Stimulated activated CD4-positive, alpha-beta T cell treated with anti-CD3 and anti-CD28 coated beads, Interleukin-1b, Interleukin-23, amount 100 ng/mL, for 24 hours (primary cell): Measurements from ENCODE around the gene SNHG17.
"Not testable (repeated sequence)": the region's sequence is repeated elsewhere in the genome, so short reads cannot be mapped to it uniquely, and the experiment has no call there.

Experiments
- DNase-seq, 4 experiments: peaks; one replicate each; pipeline ENCODE4 v3.0.0-alpha.2; 2020; ENCODE audit warnings: low read depth in 4 of 4, low spot score in 1 of 4

SNHG17 gene

DNA sequence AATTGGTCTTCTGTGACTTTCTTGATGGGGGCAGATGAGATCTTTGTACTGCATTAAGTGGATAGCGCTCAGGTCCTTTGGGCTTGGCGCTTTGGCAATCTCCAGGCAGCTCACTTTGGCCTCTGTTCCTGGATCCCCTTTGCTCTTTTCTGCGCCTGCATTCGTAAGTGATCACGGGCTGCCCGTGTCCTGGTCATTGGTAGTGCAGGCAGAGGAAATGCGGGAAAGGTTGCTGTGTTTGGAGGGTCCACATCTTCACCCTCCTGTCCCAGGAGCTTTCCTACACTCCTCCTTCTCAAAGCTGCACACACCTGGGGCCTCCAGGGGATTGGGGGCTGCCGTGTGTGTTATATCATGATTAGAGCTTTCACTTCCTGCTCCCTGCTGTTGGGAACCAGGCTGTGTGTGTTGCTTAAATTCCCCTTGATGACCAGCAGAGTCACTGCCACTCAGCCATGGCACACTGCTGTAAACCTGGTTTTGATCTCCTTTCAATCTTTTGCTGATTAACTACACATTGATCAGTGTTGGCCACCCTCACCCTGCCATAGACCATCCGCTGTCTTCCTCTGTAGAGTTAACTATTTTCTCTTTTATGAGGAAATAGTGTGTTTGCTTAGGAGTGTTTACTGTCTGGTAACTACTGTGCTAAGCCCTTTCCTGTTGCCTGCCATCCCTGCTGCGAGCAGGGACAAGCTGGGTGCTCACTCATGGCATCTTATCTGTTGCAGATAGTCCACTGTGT lies 13.0 kb upstream of the SNHG17 start:
- no peak for DNase-seq

DNA sequence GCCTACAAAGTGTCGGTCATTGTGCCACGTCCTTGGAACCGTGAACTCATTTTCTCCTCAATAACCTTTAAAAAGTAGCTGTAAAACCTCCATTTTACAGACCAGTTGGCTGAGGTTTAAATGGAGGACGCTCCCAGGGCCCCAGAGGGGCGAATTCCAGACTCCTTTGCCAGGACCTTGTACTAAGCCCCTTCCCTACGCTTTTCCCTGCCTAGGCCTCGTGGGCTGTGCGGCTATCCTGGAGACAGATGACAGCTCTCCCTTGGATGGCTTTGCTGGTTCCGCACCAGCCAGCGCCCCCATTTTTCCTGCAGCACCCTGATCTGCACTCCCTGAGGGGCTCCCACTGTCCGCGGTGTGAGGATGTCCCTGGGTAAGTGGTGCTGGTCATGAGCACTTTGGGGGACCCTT lies 12.1 kb upstream of the SNHG17 start:
- DNase-seq: no peak

DNA sequence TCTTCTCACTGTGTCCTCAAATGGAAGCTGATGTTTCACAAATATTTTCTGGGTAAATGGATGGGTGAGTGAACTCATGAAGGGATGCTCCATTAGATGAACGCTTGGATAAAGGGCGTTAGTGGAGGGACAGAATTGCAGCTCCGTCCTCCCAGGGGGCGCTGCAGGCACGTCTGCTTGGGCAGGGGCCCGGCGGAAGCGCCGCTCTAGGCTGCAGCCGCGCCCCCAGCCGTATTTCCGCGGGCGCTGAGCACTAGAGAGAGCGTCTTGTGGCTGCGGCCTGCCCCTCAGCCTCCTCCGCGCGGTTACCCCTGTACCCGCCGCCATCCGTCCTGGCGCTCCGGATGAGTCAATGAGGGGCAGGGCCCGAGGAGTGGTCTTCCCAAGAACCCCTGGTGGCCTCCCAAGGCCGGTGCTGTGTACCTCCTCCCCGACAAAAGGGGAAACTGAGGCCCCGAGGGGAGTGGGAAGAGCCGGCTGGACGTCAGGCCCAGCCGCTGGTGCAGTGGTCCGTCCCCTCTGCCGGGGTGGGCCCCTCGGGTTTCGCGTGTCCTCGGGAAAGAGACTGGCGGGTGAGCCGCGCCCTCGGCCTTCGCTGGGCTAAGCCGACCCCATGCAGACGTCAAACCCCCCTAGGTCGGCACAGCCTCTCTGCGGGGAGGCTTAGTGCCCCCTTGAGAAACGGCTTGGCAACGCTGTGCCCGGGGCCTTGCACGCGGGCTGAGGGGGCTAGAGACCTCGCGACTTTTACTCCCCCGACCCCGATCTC lies 11.5 kb upstream of the SNHG17 start:
- DNase-seq: peak; percentile 92 to 96 (median 94)

DNA sequence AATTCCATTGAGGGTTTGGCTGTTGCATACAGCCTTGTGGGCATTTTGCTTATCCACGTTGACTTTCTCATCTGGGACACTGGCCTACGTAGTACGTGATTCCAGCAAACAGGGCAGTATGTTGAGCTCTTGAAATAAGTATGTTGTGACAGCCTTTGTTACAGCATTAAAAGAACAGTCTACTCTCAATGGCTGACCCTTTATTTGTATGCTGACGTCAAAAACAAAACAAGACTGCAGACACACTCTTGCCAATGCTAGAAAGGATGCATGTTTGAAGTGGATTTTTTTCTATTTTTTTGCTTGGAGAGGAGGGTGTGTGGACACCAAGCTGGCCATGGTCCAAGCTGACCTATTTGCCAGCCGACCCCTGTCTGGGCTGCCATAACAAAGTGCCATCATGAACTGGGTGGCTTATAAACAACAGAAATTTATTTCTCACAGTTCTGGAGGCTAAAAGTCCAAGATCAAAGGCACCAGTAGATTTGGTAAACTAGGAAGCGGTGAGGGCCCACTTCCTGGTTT lies 10.8 kb upstream of the SNHG17 start:
- DNase-seq: no peak

DNA sequence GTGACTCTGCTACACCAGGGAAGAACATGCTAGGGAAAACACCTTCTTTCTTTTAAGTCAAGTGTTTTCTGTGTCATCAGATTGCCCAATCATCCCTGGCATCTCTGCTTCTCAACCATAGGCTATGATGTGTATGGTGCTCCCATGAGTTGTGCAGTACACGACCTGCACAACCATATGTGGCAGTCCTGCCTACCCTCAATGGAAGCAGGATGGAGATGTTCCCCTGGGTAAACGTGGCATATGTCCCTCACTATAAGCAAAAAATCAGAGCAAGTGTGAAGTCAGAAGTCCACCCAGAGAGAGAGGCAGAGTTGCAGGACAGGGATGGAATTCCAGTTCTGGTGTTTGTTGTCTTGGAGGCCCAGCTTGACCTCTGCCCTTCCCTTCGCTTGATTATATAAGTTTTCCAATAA lies 10.3 kb upstream of the SNHG17 start:
- DNase-seq: no peak

DNA sequence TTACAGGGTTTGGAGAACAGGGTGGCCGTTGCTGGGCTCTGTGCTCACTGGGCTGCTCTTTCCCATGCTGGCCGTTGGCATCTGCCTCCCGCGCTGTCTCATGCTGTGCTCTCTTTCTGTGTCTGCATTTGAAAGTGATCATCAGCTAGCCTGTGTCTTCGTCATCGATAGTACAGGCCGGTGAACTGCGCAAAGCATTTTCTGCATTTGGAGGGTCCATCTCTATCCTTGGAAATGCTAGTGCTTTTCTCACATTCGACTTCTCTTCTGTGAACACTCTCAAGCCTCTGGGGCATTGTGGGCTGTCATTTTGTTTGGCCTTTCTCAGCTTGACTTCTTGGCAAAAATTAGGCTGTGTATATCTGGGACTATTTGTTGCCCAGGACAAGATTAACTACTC lies 6.8 kb upstream of the SNHG17 start:
- DNase-seq: no peak

DNA sequence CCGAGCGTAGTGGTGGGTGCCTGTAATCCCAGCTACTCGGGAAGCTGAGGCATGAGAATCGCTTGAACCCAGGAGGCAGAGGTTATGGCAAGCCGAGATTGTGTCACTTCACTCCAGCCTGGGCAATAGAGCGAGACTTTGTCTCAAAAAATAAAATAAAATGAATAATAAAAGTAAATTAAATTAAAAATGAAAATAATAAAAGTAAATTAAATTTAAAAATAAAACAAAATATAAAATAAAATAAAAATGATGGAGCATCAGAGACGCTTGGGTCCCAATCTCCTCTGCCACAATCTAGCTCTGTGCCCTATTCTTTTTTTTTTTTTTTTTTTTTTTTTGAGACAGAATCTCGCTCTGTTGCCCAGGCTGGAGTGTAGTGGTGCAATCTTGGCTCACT lies 6.0 kb upstream of the SNHG17 start:
- DNase-seq: not testable (repeated sequence)

DNA sequence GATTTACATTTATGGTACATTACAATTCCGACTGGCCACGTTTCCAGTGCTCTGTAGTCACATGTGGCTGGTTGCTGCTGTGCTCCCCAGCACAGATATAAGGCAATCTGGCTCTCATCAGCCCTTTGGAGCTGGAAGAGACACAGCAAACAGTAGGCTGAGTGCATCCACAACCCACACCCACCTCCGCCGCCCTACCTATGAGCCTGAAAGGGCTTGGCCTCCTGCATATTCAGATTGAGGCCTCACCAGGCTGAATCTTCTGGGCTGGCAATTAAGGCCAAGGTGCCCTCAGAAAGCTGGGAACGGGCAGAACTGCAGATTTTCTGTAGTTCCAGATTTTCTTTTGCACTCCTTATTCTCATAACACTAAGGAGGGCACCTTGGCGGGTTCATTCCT lies 2.7 kb upstream of the SNHG17 start:
- no peak for DNase-seq

DNA sequence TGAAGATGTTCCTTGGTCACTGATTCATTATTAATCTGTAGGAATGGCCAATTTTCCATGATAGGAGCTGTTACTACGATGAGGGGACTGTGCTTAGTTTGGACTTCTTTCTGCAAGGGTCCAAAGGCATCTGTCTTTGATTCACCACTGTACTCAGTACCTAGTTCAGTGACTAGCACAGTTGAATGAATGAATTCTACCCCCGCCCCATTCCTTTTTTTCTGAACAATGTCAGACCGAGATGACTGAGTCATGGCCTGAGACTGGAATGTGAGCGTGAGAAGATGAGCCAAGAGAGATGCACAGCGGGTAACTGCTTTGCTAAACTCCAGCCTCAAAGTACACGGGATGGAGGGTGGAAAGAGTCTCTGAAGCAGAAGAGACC lies 419 bp upstream of the SNHG17 start:
- DNase-seq: no peak

DNA sequence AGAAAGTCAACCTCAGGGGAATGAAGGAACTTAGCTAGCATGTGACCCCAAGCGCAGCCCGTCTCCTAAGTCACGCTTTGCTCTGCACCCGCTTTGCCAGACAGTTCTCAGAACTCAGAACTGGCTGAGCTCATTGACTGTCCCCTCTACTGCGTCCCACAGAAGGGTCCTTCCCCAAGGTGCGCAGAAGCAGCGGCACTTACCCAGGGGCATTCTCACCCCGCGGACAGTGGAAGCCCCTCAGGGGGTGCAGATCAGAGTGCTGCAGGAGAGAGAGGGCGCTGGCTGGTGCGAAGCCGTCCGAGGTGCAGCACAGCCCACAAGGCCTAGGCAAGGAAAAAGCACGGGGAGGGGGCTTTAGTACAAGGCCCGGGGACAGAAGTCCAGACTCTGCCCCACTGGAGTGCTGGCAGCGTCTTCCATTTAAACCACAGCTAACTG lies 807 bp downstream of the SNHG17 start:
- DNase-seq: peak in 1 of 4 experiments; percentile 12

DNA sequence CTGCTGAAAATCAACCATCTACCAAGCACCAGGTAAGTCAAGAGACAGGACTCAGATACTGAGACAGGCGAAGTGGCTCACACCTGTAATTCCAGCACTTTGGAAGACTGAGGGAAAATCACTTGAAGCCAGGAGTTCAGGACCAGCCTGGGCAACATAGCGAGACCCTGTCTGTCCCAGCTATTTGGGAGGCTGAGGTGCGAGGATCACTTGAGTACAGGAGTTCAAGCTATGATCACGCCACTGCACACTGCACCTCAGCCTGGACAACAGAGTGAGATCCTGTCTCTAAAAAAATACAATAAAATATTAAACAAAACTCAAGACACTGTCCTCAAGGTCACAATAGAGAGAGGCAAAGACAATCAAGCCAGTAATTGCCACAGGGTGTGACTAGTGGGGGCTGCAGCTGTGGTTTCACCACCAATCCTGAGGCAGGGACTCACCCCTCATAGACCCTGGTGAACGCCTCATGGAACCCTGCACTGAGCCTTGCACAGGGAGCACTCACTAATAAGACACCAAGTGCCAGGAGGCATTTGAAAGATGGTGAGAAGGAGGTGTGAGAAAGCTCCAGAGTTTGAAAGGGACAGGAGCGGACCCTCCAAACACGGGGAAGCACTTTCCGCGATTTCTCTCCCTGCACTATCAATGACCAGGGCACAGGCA lies 1.7 kb downstream of the SNHG17 start:
- no peak for DNase-seq

DNA sequence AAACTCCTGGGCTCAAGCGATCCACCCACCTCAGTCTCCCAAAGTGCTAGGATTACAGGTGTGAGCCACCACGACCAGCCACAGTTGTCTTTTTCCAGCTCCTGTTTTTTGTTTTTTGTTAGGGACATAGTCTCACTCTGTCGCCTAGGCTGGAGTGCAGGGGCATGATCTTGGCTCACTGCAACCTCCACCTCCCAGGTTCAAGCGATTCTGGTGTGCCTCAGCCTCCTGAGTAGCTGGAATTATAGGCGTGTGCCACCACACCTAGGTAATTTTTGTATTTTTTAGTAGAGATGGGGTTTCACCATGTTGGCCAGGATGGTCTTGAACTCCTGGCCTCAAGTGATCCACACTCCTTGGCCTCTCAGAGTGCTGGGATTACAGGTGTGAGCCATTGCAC lies 2.3 kb downstream of the SNHG17 start:
- not testable (repeated sequence) for DNase-seq

DNA sequence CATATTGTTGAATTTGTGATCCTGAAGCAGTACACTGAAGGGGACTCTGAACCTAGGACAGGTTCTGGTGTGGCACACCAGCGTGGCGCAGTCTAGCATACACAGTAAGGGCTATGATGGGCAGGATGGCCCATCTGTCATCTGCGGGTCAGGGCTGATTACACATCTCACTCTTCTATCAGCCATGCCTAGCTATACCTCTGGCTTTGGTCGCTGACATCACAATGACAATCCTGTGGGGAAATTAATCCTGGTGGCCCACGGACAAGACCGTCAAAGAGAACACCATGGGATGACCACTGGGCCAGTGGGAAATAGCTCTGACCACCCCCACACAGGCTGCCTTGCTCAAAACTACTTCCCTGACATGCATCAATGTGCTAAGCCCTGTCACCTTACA lies 2.8 kb downstream of the SNHG17 start:
- DNase-seq: no peak

DNA sequence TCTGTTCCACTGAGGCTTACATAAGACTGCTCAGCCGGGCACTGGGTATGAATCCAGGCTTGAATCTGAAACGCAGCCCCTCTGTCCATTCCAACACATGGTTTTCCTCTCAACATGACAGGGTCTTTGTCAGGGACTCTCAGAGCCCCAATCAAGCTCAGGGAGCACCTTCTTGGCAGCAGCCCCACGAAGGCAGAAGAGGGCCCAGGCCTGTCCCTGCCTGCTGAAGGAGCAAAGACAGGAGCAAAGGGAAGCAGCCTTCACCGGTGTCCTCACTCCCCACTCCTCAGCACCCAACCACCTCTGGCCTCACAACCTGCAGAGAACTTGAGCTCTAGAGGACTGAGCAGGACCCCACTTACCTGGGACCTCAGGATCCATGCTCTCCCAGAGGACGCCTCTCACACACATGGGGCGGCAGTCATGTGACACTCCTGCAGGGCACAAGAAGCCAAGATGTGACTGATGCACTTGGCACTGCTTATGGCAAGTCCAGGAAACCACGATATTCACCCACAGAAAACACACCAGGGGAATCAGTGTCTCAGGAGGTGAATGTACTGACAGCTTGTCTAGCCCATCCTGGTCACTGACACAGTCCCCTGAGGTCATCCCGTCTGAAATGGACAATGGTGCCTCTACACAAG lies 4.3 kb downstream of the SNHG17 start:
- no peak for DNase-seq

DNA sequence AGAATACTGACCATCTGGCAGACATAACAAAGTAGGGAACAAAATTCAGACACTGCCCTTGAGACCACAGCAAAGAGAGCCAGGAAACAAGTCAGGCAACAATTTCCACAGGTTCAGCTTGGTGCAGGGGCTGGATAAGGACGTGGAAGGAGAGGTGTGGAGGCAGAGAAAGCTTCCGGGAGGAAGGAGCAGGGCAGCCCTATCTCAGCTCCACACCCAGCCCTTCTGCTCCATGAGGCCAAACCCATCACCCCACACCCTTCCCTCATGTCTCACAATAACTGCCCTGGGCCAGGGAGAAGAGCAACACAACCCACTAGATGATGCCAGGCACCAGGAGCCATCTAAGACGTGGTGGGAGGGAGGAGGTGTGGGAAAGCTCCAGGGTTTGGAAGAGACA lies 5.8 kb downstream of the SNHG17 start:
- no peak for DNase-seq

DNA sequence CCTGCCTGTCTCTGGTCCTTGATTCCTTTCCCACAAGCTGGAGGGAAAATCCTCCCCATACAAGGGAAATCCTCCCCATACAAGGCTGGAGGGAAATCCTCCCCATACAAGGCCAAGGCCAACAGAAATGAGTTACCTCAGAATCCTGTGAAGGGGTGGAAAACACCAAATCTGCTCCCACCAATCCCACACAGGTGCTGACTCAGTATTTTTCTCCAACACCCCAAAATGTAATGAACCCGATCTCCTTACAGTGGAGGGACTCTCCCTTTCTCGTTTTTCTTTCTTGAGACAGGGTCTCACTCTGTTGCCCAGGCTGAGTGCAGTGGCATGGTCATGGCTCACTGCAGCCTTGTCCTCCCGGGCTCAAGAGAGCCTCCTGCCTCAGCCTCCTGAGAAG lies 6.3 kb downstream of the SNHG17 start:
- no peak for DNase-seq

DNA sequence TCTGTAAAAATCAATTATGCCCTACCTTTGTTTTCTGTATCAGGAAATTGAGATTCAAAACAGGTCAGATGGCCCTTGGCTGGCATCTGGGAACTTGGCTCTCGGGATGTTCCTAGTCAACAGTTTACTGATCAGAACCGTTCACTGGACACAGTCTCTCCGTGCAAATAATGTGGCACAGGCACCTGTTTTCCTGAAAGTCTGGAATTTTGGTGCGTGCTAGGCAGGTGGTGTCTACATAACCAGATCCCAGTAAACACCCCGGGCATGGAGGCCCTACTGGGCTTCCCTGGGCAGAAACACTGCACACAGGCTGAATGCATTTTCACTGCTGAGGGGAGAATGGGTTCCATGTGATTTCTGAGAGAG lies 7.5 kb downstream of the SNHG17 start:
- no peak for DNase-seq

DNA sequence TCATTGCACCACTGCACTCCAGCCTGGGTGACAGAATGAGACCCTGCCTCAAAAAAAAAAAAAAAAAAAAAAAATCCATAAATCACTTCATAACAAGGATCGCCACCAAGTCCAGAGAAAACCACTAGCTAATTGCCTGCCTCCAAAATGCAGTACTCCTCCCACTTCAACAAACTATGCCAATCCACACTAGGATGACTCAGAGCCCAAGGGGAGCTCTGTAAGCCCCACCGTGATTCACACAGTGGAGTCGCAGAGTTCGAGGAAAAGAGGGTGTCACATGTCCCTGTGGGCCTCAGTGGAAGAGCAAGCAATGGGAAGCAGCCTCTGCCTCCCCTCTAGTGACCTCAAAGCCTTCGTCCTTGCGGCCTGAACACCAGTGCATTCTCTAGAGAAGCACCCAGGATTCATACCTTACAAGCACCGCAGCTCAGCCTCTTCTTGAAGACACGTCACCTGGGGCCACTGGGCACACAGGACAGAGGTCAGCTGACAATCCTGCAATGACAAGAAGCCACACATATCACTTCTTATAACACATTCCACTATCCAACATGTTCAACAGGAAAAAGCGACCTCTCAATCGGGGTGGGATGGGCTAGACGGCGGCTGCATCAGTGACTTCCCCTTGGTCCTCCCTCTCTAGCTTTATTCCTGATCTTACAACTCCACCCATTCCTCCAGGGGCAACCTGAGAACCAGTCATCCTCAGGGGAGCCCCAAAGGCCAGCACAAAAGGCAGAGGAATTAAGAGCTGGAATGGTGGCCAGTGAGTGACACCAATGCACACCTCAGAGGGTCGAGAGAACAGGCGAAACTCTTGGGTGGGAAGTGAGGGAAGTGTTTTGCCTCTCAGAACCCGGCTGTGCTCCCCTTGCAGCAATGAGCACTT lies 8.9 kb downstream of the SNHG17 start:
- DNase-seq: no peak

DNA sequence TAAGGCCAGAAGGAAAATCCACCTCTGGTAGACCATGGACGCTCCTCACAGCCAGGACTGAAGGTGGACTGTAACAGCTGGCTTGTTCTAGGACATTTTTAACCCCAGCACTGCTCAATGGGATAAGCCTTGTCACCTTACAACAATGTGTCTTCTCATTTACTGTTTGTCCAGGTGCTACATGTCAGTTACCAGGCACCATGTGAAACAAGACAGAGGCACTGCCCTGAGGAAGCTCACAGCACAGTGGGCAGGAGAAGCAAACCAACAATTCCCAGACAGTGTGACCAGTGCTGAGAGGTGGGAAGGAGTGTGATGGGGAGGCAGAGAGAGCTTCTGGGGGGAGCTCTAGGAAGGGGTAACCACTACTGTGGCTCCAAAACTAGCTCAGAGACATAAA lies 10.7 kb downstream of the SNHG17 start:
- DNase-seq: no peak

DNA sequence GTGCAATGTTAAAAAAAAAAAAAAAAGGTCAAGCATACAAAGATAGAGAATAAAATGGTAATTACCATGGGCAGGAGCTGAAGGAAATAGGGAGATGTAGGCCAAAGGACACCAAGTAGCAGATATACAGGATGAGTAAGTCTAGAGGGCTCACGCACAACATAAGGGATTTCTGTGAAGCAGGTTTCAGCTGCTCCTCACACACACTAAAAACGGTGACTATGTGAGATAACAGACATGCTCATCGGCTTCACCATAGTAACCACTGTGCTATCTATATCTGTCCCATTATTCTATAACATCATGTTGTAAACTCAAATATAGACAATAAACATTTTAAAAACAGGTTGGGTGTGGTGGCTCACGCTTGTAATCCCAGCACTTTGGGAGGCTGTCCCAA lies 11.6 kb downstream of the SNHG17 start:
- DNase-seq: no peak
